A549 (cell line): ENCODE data around the gene PDE4D. TPM values are rescaled to one million over a fixed set of nuclear protein-coding genes. Genes with fewer than 3 reads are reported as not detected.
"Not testable (repeated sequence)": the region's sequence is repeated elsewhere in the genome, so short reads cannot be mapped to it uniquely, and the experiment has no call there.

Experiments
- ATAC-seq, 2 experiments: fragments of 200-7000 bp in 1 of 2; fragments of >200 bp in 1 of 2; cut with Nextera tagmentation in 1 of 2; cut with Tn5 transposase in 1 of 2; 3 replicates each; pipeline versions ENCODE4 v1.8.0 to v1.9.1; 2018 to 2020; ENCODE audit warnings: mild to moderate bottlenecking in 1 of 2, moderate library complexity in 1 of 2
- CTCF ChIA-PET: fragments of 300-600 bp; sonication (Branson Sonifier 250); formaldehyde crosslinking; extraction: SDS; loops from one replicate; lab custom pipeline; 2021; ENCODE audit warnings: antibody characterized with exemption, inconsistent platforms; lab: Yijun Ruan, JAX
- POLR2A ChIA-PET: fragments of 350-600 bp; formaldehyde crosslinking; extraction: SDS; loops from one replicate; lab custom pipeline; 2021; ENCODE audit warnings: antibody characterized with exemption, inconsistent platforms; lab: Yijun Ruan, JAX
- DNase-seq, 2 experiments: peaks; one replicate each; pipeline versions ENCODE4 v3.0.0 to v3.0.0-alpha.2; 2011 to 2016; ENCODE audit warnings: low read depth in 1 of 2, low spot score in 1 of 2
- FAIRE-seq: peaks from 2 replicates; lab custom pipeline; 2011; peaks lifted over from hg19 to GRCh38; lab: Jason Lieb, UNC
- H3K27ac ChIP-seq, 2 experiments: fragments of >200 bp; sonication (Bioruptor Twin); formaldehyde crosslinking; 3 replicates each; pipeline ENCODE4 v1.5.1; 2016 to 2017
- H3K4me1 ChIP-seq: fragments of >200 bp; sonication (Bioruptor Twin); formaldehyde crosslinking; 3 replicates; pipeline ENCODE4 v1.6.1; 2016
- H3K4me2 ChIP-seq: fragments of >200 bp; sonication (Bioruptor Twin); formaldehyde crosslinking; 3 replicates; pipeline ENCODE4 v1.6.1; 2016
- H3K4me3 ChIP-seq: fragments of >200 bp; sonication (Bioruptor Twin); formaldehyde crosslinking; 3 replicates; pipeline ENCODE4 v1.5.1; 2016
- H3K9me3 ChIP-seq: fragments of >200 bp; sonication (Bioruptor Twin); formaldehyde crosslinking; 3 replicates; pipeline ENCODE4 v1.6.1; 2016
- CBX2 ChIP-seq: fragments of 200-600 bp; sonication (generic); IDR thresholded peaks from 2 replicates; pipeline ENCODE4 v1.6.1; 2016; ENCODE audit warnings: low read depth, mild to moderate bottlenecking, borderline replicate concordance
- CBX8 ChIP-seq: fragments of 200-600 bp; sonication (generic); IDR thresholded peaks from 2 replicates; pipeline ENCODE4 v1.6.1; 2016
- CEBPB ChIP-seq, 2 experiments: fragments of >200 bp in 1 of 2; sonication (Bioruptor Twin) in 1 of 2; formaldehyde crosslinking in 1 of 2; IDR thresholded peaks; 2 replicates each; pipeline ENCODE4 v1.6.1; 2012 to 2016
- CHD2 ChIP-seq: fragments of 150-350 bp; IDR thresholded peaks from 2 replicates; pipeline ENCODE4 v1.6.1; 2014; ENCODE audit warnings: low read length; ENCODE audit not compliant: partially characterized antibody
- CHD4 ChIP-seq: fragments of 200-600 bp; sonication (generic); IDR thresholded peaks from 2 replicates; pipeline ENCODE4 v1.6.1; 2016; ENCODE audit warnings: antibody characterized with exemption, mild to moderate bottlenecking, borderline replicate concordance
- EHMT2 ChIP-seq: fragments of 200-600 bp; sonication (generic); IDR thresholded peaks from 2 replicates; pipeline ENCODE4 v1.6.1; 2016; ENCODE audit warnings: antibody characterized with exemption, low read depth, mild to moderate bottlenecking, moderate library complexity
- ELK1 ChIP-seq: fragments of 150-350 bp; IDR thresholded peaks from 2 replicates; pipeline ENCODE4 v1.6.1; 2014; ENCODE audit warnings: low read depth, mild to moderate bottlenecking, low read length
- FOSB ChIP-seq: fragments of 250-450 bp; sonication (Bioruptor Pico); IDR thresholded peaks from 2 replicates; pipeline ENCODE4 v1.5.0; 2020; ENCODE audit warnings: mild to moderate bottlenecking, moderate library complexity
- FOSL2 ChIP-seq, 2 experiments: fragments of 450-650 bp in 1 of 2; fragments of >200 bp in 1 of 2; sonication (Bioruptor Twin) in 1 of 2; formaldehyde crosslinking; IDR thresholded peaks; 2 replicates each; pipeline versions ENCODE4 v1.5.0 to v1.6.1; 2016 to 2020; ENCODE audit warnings: mild to moderate bottlenecking in 1 of 2, moderate library complexity in 1 of 2
- FOXS1 ChIP-seq: fragments of 250-450 bp; sonication (Bioruptor Pico); IDR thresholded peaks from 2 replicates; pipeline ENCODE4 v1.5.0; 2020; ENCODE audit warnings: mild to moderate bottlenecking, moderate library complexity
- HEYL ChIP-seq: fragments of 250-450 bp; sonication (Bioruptor Pico); IDR thresholded peaks from 2 replicates; pipeline ENCODE4 v1.8.0; 2021; ENCODE audit warnings: mild to moderate bottlenecking, moderate library complexity
- HOXA7 ChIP-seq: fragments of 250-450 bp; sonication (Bioruptor Pico); IDR thresholded peaks from 2 replicates; pipeline ENCODE4 v1.5.0; 2020; ENCODE audit warnings: mild to moderate bottlenecking, moderate library complexity
- HOXB13 ChIP-seq: fragments of 250-450 bp; sonication (Bioruptor Pico); IDR thresholded peaks from 2 replicates; pipeline ENCODE4 v1.5.0; 2020; ENCODE audit warnings: low read depth, mild to moderate bottlenecking, moderate library complexity
- HOXB5 ChIP-seq: fragments of 250-450 bp; sonication (Bioruptor Pico); IDR thresholded peaks from 2 replicates; pipeline ENCODE4 v1.5.0; 2020; ENCODE audit warnings: mild to moderate bottlenecking, moderate library complexity
- JUNB ChIP-seq: fragments of >200 bp; sonication (Bioruptor Twin); formaldehyde crosslinking; IDR thresholded peaks from 2 replicates; pipeline ENCODE4 v1.6.1; 2016
- KDM1A ChIP-seq: fragments of 200-600 bp; sonication (generic); IDR thresholded peaks from 2 replicates; pipeline ENCODE4 v1.6.1; 2016; ENCODE audit warnings: low read depth, mild to moderate bottlenecking
- MAX ChIP-seq: IDR thresholded peaks from 2 replicates; pipeline ENCODE4 v1.6.1; 2012
- NR3C1 ChIP-seq: fragments of >200 bp; sonication (Bioruptor Twin); formaldehyde crosslinking; IDR thresholded peaks from 3 replicates; pipeline ENCODE4 v1.6.1; 2017
- PBX3 ChIP-seq: IDR thresholded peaks from 2 replicates; pipeline ENCODE4 v1.6.1; 2012
- PHF8 ChIP-seq: fragments of 200-600 bp; sonication (generic); IDR thresholded peaks from 2 replicates; pipeline ENCODE4 v1.6.1; 2016; ENCODE audit warnings: low read depth, mild to moderate bottlenecking, antibody characterized with exemption, moderate library complexity, borderline replicate concordance
- POLR2AphosphoS2 ChIP-seq: conservative IDR thresholded peaks from 2 replicates; pipeline ENCODE4 v1.6.1; 2012; ENCODE audit warnings: low read length, improper control_type of control experiment, inconsistent platforms
- RAD21 ChIP-seq, 2 experiments: fragments of >200 bp in 1 of 2; sonication (Bioruptor Twin) in 1 of 2; formaldehyde crosslinking in 1 of 2; IDR thresholded peaks in 1 of 2; conservative IDR thresholded peaks in 1 of 2; 2 replicates in 1 of 2; 3 replicates in 1 of 2; pipeline ENCODE4 v1.6.1; 2012 to 2018; ENCODE audit warnings: inconsistent platforms in 1 of 2
- RARB ChIP-seq: fragments of 250-450 bp; sonication (Bioruptor Pico); IDR thresholded peaks from 2 replicates; pipeline ENCODE4 v1.8.0; 2021; ENCODE audit warnings: mild to moderate bottlenecking, moderate library complexity
- RCOR1 ChIP-seq: fragments of 150-350 bp; IDR thresholded peaks from 2 replicates; pipeline ENCODE4 v1.6.1; 2014; ENCODE audit warnings: antibody characterized with exemption, low read length, low read depth
- REST ChIP-seq: fragments of 200-600 bp; sonication (generic); IDR thresholded peaks from 2 replicates; pipeline ENCODE4 v1.6.1; 2016; ENCODE audit warnings: antibody characterized with exemption, mild to moderate bottlenecking, moderate library complexity
- SMC3 ChIP-seq: fragments of >200 bp; sonication (Bioruptor Twin); formaldehyde crosslinking; IDR thresholded peaks from 3 replicates; pipeline ENCODE4 v1.6.1; 2018; ENCODE audit warnings: inconsistent platforms
- TFCP2L1 ChIP-seq: fragments of 250-450 bp; sonication (Bioruptor Pico); IDR thresholded peaks from 2 replicates; pipeline ENCODE4 v1.5.0; 2021; ENCODE audit warnings: mild to moderate bottlenecking
- ZFP36 ChIP-seq: fragments of 450-650 bp; IDR thresholded peaks from 2 replicates; pipeline ENCODE4 v1.6.1; 2014; ENCODE audit warnings: borderline replicate concordance; ENCODE audit not compliant: partially characterized antibody
- ZNF302 ChIP-seq: fragments of 250-450 bp; sonication (Bioruptor Pico); IDR thresholded peaks from 2 replicates; pipeline ENCODE4 v1.9.0; 2021; ENCODE audit warnings: inconsistent platforms, mild to moderate bottlenecking, moderate library complexity
- WGBS: methylation state at CpG from one replicate; pipeline ENCODE4 v1.1.6; 2017; ENCODE audit errors: missing lambda C conversion rate; 5-methylcytosine and 5-hydroxymethylcytosine counted together
- polyA plus RNA-seq, 4 experiments: library from polyadenylated mRNA; depleted of rRNA in 3 of 4; stranded (reverse); fragments of >200 nt; fragmentation: RNase III in 1 of 4; extraction: RNeasy Plus Mini Kit Qiagen cat#74134 plus additional on column Dnase treatment in 1 of 4; gene quantifications; 2 replicates in 3 of 4; 3 replicates in 1 of 4; pipeline ENCODE4 v1.2.3, GENCODE V29; 2011 to 2017

The PDE4D gene
- polyA plus RNA-seq, 2 of the 4 experiments (the other 2 are of a cell fraction), result 74.0 to 213 TPM

GRCh38 chr5:59762232-59762631 is 131.3 kb downstream of the PDE4D start:
- H3K4me3 ChIP-seq, result not testable (repeated sequence)
- peak; percentile 94 for TF ChIP-seq KDM1A
- TF ChIP-seq, all 56 proteins: peak for 1; not testable (repeated sequence) for 55
- ATAC-seq, H3K27ac ChIP-seq, H3K9me3 ChIP-seq, POLR2A ChIA-PET, CTCF ChIA-PET, H3K4me2 ChIP-seq, DNase-seq, FAIRE-seq: not testable (repeated sequence)
- WGBS, result 95% methylated on average over 5 of the region's 5 CpGs
- H3K4me1 ChIP-seq, result peaks cover 75% of the 10 kb centered on the region

GRCh38 chr5:59760785-59761348 is 132.7 kb downstream of the PDE4D start:
- DNase-seq (peak in 1 of 2 experiments; percentile 64), FAIRE-seq (no peak), ATAC-seq (peak in 1 of 2 experiments; percentile 57; a peak in 3 of 6 replicates)
- Histone ChIP-seq H3K9me3 (no peaks in the 10 kb centered on the region), H3K27ac (peak overlapping the region; percentile 79 to 81), H3K4me2 (peak overlapping the region; percentile 83), H3K4me3 (peak overlapping the region; percentile 37; the same call in 2 of the 3 replicates), H3K4me1 (peaks cover 88% of the 10 kb centered on the region)
- POLR2A ChIA-PET, result interaction anchor here (0.9 to 1.9 kb wide), 3 partner anchors 9 to 39 kb away, joined by 3 to 7 read pairs (median 3); no protein-coding TSS in a partner anchor
- WGBS, result 4% methylated on average over 2 of the region's 2 CpGs
- CTCF ChIA-PET, result interaction anchor here (0.6 to 1.4 kb wide), 5 partner anchors 14 to 869 kb away, joined by 3 to 4 read pairs (median 3); no protein-coding TSS in a partner anchor
- peak; percentile 82 for TF ChIP-seq FOSL2 (IDR thresholded peaks at IDR 0.05)
- TF ChIP-seq FOSL2 (CRISPR knock-in tag; IDR thresholded peaks at IDR 0.05), result peak; percentile 81
- TF ChIP-seq CHD2, result no peak
- TF ChIP-seq TFCP2L1, result 0 out of 2 replicates have a peak, but pooled peaks have one; percentile 54
- TF ChIP-seq RARB (CRISPR knock-in tag), result no peak
- no peak for TF ChIP-seq REST
- no peak for TF ChIP-seq CBX8
- TF ChIP-seq EHMT2, result no peak
- TF ChIP-seq HOXB13 (CRISPR knock-in tag), result no peak
- TF ChIP-seq RAD21 (conservative IDR thresholded peaks at IDR 0.05 in 1 of 2, IDR thresholded peaks at IDR 0.05 in 1 of 2), result no peak
- TF ChIP-seq NR3C1, result no peak
- no peak; the same call in 1 of the 2 replicates for TF ChIP-seq MAX
- no peak for TF ChIP-seq FOXS1 (CRISPR knock-in tag)
- no peak for TF ChIP-seq FOSB (CRISPR knock-in tag)
- no peak for TF ChIP-seq POLR2AphosphoS2
- TF ChIP-seq RCOR1, result no peak
- no peak for TF ChIP-seq ELK1
- no peak for TF ChIP-seq HOXA7 (CRISPR knock-in tag)
- TF ChIP-seq CBX2, result no peak
- TF ChIP-seq PHF8, result no peak
- TF ChIP-seq CEBPB (IDR thresholded peaks at IDR 0.05), result peak in 1 of 2 experiments; percentile 63; a peak in 2 of 4 replicates
- TF ChIP-seq ZFP36, result no peak
- no peak for TF ChIP-seq KDM1A
- TF ChIP-seq HOXB5 (CRISPR knock-in tag), result no peak
- no peak for TF ChIP-seq CHD4
- no peak for TF ChIP-seq SMC3
- TF ChIP-seq ZNF302, result no peak
- TF ChIP-seq JUNB, result peak; percentile 68
- TF ChIP-seq HEYL (CRISPR knock-in tag), result no peak
- TF ChIP-seq PBX3, result no peak
